Endothelial cell of umbilical vein (primary cell): ENCODE results near the gene NRROS. TPM values are rescaled to one million over a fixed set of nuclear protein-coding genes. Genes with fewer than 3 reads are reported as not detected.

Experiments
- BruUV-seq: library from RNA; stranded (reverse); fragments of 400-500 nt; replicated peaks from 2 replicates; lab custom pipeline; 2021; lab: Mats Ljungman, UMichigan
- CTCF ChIA-PET: fragments of 300-600, 350-600 bp; sonication (Branson Sonifier 250); formaldehyde crosslinking; loops from one replicate; lab custom pipeline; 2021; ENCODE audit warnings: antibody characterized with exemption, inconsistent platforms; lab: Charles Lee
- POLR2A ChIA-PET: fragments of 300-600, 350-600 bp; sonication (Branson Sonifier 250); formaldehyde crosslinking; loops from one replicate; lab custom pipeline; 2021; ENCODE audit warnings: antibody characterized with exemption, inconsistent platforms; lab: Charles Lee
- DNase-seq: peaks from one replicate; pipeline ENCODE4 v3.0.0-alpha.2; 2011; ENCODE audit warnings: low read depth, low spot score
- FAIRE-seq: peaks from 2 replicates; lab custom pipeline; 2011; peaks lifted over from hg19 to GRCh38; lab: Jason Lieb, UNC
- H2AFZ ChIP-seq: 2 replicates; pipeline ENCODE4 v1.6.0; 2012; ENCODE audit warnings: low read depth, low read length, control low read depth, inconsistent platforms
- H3K27ac ChIP-seq: 2 replicates; pipeline ENCODE4 v1.5.1; 2011; ENCODE audit warnings: low read depth, mild to moderate bottlenecking, control low read depth, low read length, moderate library complexity; ENCODE audit not compliant: insufficient read depth
- H3K27me3 ChIP-seq, 2 experiments: 2 replicates each; pipeline versions ENCODE4 v1.6.0 to v1.6.1; 2011; ENCODE audit warnings: low read length in 2 of 2, mixed read lengths in 1 of 2; ENCODE audit not compliant: control insufficient read depth in 2 of 2, insufficient read depth in 2 of 2
- H3K36me3 ChIP-seq, 2 experiments: 2 replicates in 1 of 2; 3 replicates in 1 of 2; pipeline ENCODE4 v1.5.1; 2011; ENCODE audit warnings: low read length in 2 of 2, mild to moderate bottlenecking in 1 of 2, moderate library complexity in 1 of 2; ENCODE audit not compliant: control insufficient read depth in 2 of 2, insufficient read depth in 2 of 2; ENCODE audit errors: extremely low read depth in 1 of 2
- H3K4me1 ChIP-seq: 3 replicates; pipeline ENCODE4 v1.5.1; 2011; ENCODE audit warnings: mild to moderate bottlenecking, low read length; ENCODE audit not compliant: control insufficient read depth, insufficient read depth; ENCODE audit errors: extremely low read depth
- H3K4me2 ChIP-seq: 2 replicates; pipeline ENCODE4 v1.6.1; 2011; ENCODE audit warnings: low read length, control low read depth, mixed read lengths; ENCODE audit not compliant: insufficient read depth
- H3K4me3 ChIP-seq, 3 experiments: fragments of 200-600 bp in 1 of 3; sonication (generic), shearing (Covaris generic) in 1 of 3; replicated peaks in 1 of 3; 2 replicates each; pipeline ENCODE4 v1.5.1; 2011 to 2016; ENCODE audit warnings: control low read depth in 3 of 3, low read length in 3 of 3, mild to moderate bottlenecking in 2 of 3, inconsistent platforms in 1 of 3, low read depth in 1 of 3, moderate library complexity in 1 of 3; ENCODE audit not compliant: insufficient read depth in 1 of 3
- H3K79me2 ChIP-seq: 2 replicates; pipeline ENCODE4 v1.6.0; 2012; ENCODE audit warnings: low read length, inconsistent platforms; ENCODE audit not compliant: control insufficient read depth, insufficient read depth
- H3K9ac ChIP-seq: replicated peaks from 2 replicates; pipeline ENCODE3; 2011; ENCODE audit warnings: low read length, control low read depth; ENCODE audit not compliant: insufficient read depth; ENCODE audit errors: extremely low read depth
- H3K9me1 ChIP-seq: replicated peaks from 3 replicates; pipeline ENCODE4 v1.6.0; 2011; ENCODE audit warnings: mild to moderate bottlenecking, low read length; ENCODE audit not compliant: control insufficient read depth, insufficient read depth; ENCODE audit errors: extremely low read depth
- H3K9me3 ChIP-seq: replicated peaks from 2 replicates; pipeline ENCODE4 v1.5.1; 2012; ENCODE audit warnings: low read length, inconsistent platforms; ENCODE audit not compliant: control insufficient read depth, insufficient read depth
- H4K20me1 ChIP-seq: replicated peaks from 2 replicates; pipeline ENCODE3; 2011; ENCODE audit warnings: mild to moderate bottlenecking, low read length; ENCODE audit not compliant: control insufficient read depth, insufficient read depth; ENCODE audit errors: extremely low read depth
- CTCF ChIP-seq, 2 donors: IDR thresholded peaks; 1 replicate in 1 of 2; 2 replicates in 1 of 2; pipeline ENCODE4 v1.5.1; 2011; ENCODE audit warnings: low read length in 2 of 2, mild to moderate bottlenecking in 2 of 2, moderate library complexity in 2 of 2, control low read depth in 1 of 2, inconsistent platforms in 1 of 2, low read depth in 1 of 2; ENCODE audit not compliant: insufficient read depth in 1 of 2; ENCODE audit errors: extremely low read depth in 1 of 2
- EZH2 ChIP-seq: IDR thresholded peaks from 2 replicates; pipeline ENCODE4 v1.6.1; 2012; ENCODE audit warnings: borderline replicate concordance, low read depth, mild to moderate bottlenecking, moderate library complexity, low read length, inconsistent platforms; ENCODE audit not compliant: severe bottlenecking
- FOS ChIP-seq: IDR thresholded peaks from 2 replicates; pipeline ENCODE4 v1.6.1; 2011; ENCODE audit warnings: mild to moderate bottlenecking, low read length, moderate library complexity, borderline replicate concordance; ENCODE audit not compliant: insufficient read depth
- GATA2 ChIP-seq: IDR thresholded peaks from 2 replicates; pipeline ENCODE4 v1.7.0; 2011; ENCODE audit warnings: low read depth, mild to moderate bottlenecking, moderate library complexity, mixed read lengths, low read length; ENCODE audit not compliant: insufficient read length, insufficient read depth
- JUN ChIP-seq: IDR thresholded peaks from 2 replicates; pipeline ENCODE4 v1.6.1; 2011; ENCODE audit warnings: borderline replicate concordance, low read depth; ENCODE audit not compliant: insufficient read length, insufficient read depth
- MAX ChIP-seq: IDR thresholded peaks from 2 replicates; pipeline ENCODE4 v1.6.1; 2011; ENCODE audit not compliant: insufficient read depth, insufficient read length
- MYC ChIP-seq: IDR thresholded peaks from one replicate; pipeline ENCODE4 v1.6.1; 2011; ENCODE audit warnings: mild to moderate bottlenecking, low read depth, low read length
- POLR2A ChIP-seq: IDR thresholded peaks from 2 replicates; pipeline ENCODE4 v1.6.1; 2012; ENCODE audit warnings: low read depth, mild to moderate bottlenecking, control low read depth, low read length
- POLR2AphosphoS5 ChIP-seq: IDR thresholded peaks from 2 replicates; pipeline ENCODE4 v1.6.1; 2012; ENCODE audit warnings: low read depth, mild to moderate bottlenecking, control low read depth, low read length, moderate library complexity; ENCODE audit not compliant: insufficient read depth
- dilution Hi-C: fragments of 300-500 bp; cut with MboI; formaldehyde crosslinking; loops from one replicate; pipeline ENCODE4 v1.15.0; 2019; ENCODE audit warnings: low sequenced_read_pairs; ENCODE audit not compliant: extremely low pct_ligation_motif_present
- intact Hi-C: fragments of 100-400 bp; cut with micrococcal nuclease; formaldehyde crosslinking; loops from one replicate; pipeline ENCODE4 v1.10.0; 2022
- polyA plus RNA-seq, 4 experiments: library from polyadenylated mRNA; depleted of rRNA in 3 of 4; stranded (reverse) in 3 of 4; unstranded in 1 of 4; fragments of >200 nt; gene quantifications; 2 replicates each; pipeline versions ENCODE4 v1.2.1 to v1.2.3, GENCODE V29; 2011 to 2012; ENCODE audit warnings: missing spikeins in 1 of 4
- total RNA-seq: library from RNA; stranded (reverse); gene quantifications from 2 replicates; pipeline ENCODE4 v1.2.3, GENCODE V29; 2021

NRROS gene
- total and polyA plus RNA-seq, 2 donors (not counting 3 experiments of a cell fraction or from before 2014, with no cell fraction given) = 8.1 to 15.6 TPM

- Histone ChIP-seq H4K20me1 (no peaks in the 10 kb centered on the region), H3K79me2 (no peaks in the 10 kb centered on the region), H3K9me1 (no peaks in the 10 kb centered on the region), H2AFZ (no peak overlapping the region), H3K4me1 (peaks cover 17% of the 10 kb centered on the region), H3K36me3 (peaks cover 0 to 2% of the 10 kb centered on the region in 2 experiments), H3K9ac (no peak overlapping the region), H3K9me3 (no peaks in the 10 kb centered on the region), H3K4me2 (no peak overlapping the region), H3K27me3 (no peaks in the 10 kb centered on the region), H3K27ac (no peak overlapping the region), H3K4me3 (no peak overlapping the region)
- no TSS peak for BruUV-seq
- dilution Hi-C loops (no loop called here), intact Hi-C loops (no loop called here)
- no peak for DNase-seq
- POLR2A ChIA-PET = no interaction called here
- FAIRE-seq = no peak
- CTCF ChIA-PET = interaction anchor here (0.7 kb wide), 1 partner anchor 10 kb away, joined by 4 read pairs; no protein-coding TSS in a partner anchor
- TF ChIP-seq EZH2 = no peak
- TF ChIP-seq MAX = no peak
- TF ChIP-seq POLR2A = no peak
- no peak for TF ChIP-seq POLR2AphosphoS5
- no peak for TF ChIP-seq CTCF (IDR thresholded peaks at IDR 0.05; ENCODE audit: extremely low read depth in 1 of 2, insufficient read depth in 1 of 2, low read depth in 1 of 2, low read length in 2 of 2)
- TF ChIP-seq JUN = no peak
- no peak for TF ChIP-seq MYC
- no peak for TF ChIP-seq GATA2
- no peak for TF ChIP-seq FOS
Measured at GRCh38 chr3:196654735-196655090, 15.2 kb downstream of the NRROS start.
